K562 (cell line): ENCODE data around the gene FAM83B. TPM values are rescaled to one million over a fixed set of nuclear protein-coding genes. Genes with fewer than 3 reads are reported as not detected.

ENCODE experiments used
- ATAC-seq: fragments of 200-7000 bp; cut with Tn5 transposase; 3 replicates; pipeline ENCODE4 v1.9.1; 2020; ENCODE audit warnings: moderate library complexity
- BruUV-seq: library from RNA; stranded (reverse); fragments of 400-500 nt; replicated peaks from 2 replicates; lab custom pipeline; 2021; lab: Mats Ljungman, UMichigan
- CTCF ChIA-PET: fragments of 300-600 bp; formaldehyde crosslinking; extraction: SDS; loops from one replicate; lab custom pipeline; 2021; ENCODE audit warnings: low intra/inter-chr PET ratio; lab: Yijun Ruan, JAX
- POLR2A ChIA-PET: fragments of 300-600, 350-650 bp; sonication (Branson Sonifier 250); formaldehyde crosslinking; extraction: SDS; loops from one replicate; lab custom pipeline; 2021; ENCODE audit warnings: antibody characterized with exemption, inconsistent platforms; lab: Yijun Ruan, JAX
- DNase-seq, 4 experiments: peaks; one replicate each; pipeline versions ENCODE4 v3.0.0 to v3.0.0-alpha.2; 2011 to 2018; ENCODE audit warnings: low spot score in 3 of 4, mixed read lengths in 3 of 4; ENCODE audit errors: extremely low read depth in 1 of 4
- FAIRE-seq: peaks from 2 replicates; lab custom pipeline; 2011; peaks lifted over from hg19 to GRCh38; lab: Jason Lieb, UNC
- H2AFZ ChIP-seq: 2 replicates; pipeline ENCODE4 v1.6.0; 2011; ENCODE audit warnings: low read depth, low read length, control low read depth, inconsistent platforms
- H3K27ac ChIP-seq: fragments of 200-600 bp; 3 replicates; pipeline ENCODE4 v1.8.0; 2011; ENCODE audit warnings: low read depth, mild to moderate bottlenecking, control low read depth, inconsistent platforms, low read length, moderate library complexity, mixed read lengths; ENCODE audit errors: extremely low read depth
- H3K27me3 ChIP-seq, 2 experiments: fragments of 300-600 bp in 1 of 2; 2 replicates in 1 of 2; 3 replicates in 1 of 2; pipeline versions ENCODE4 v1.6.0 to v1.8.0; 2011; ENCODE audit warnings: inconsistent platforms in 2 of 2, low read length in 2 of 2, mild to moderate bottlenecking in 1 of 2, mixed read lengths in 1 of 2, moderate library complexity in 1 of 2; ENCODE audit not compliant: control insufficient read depth in 2 of 2, insufficient read depth in 2 of 2
- H3K36me3 ChIP-seq: fragments of 300-600 bp; 3 replicates; pipeline ENCODE4 v1.8.0; 2011; ENCODE audit warnings: mild to moderate bottlenecking, low read length, inconsistent platforms; ENCODE audit not compliant: control insufficient read depth, insufficient read depth
- H3K4me1 ChIP-seq, 2 experiments: fragments of 200-600 bp in 1 of 2; replicated peaks in 1 of 2; 2 replicates in 1 of 2; 3 replicates in 1 of 2; pipeline versions ENCODE4 v1.5.1 to v1.8.0; 2011; ENCODE audit warnings: inconsistent platforms in 2 of 2, low read length in 2 of 2, mild to moderate bottlenecking in 1 of 2, mixed read lengths in 1 of 2, moderate library complexity in 1 of 2; ENCODE audit not compliant: control insufficient read depth in 2 of 2, insufficient read depth in 2 of 2
- H3K4me2 ChIP-seq: 2 replicates; pipeline ENCODE4 v1.6.1; 2011; ENCODE audit warnings: low read length, control low read depth, inconsistent platforms, mixed read lengths; ENCODE audit not compliant: insufficient read depth
- H3K4me3 ChIP-seq: fragments of 200-600 bp; sonication (generic), shearing (Covaris generic); 2 replicates; pipeline ENCODE4 v1.5.1; 2016; ENCODE audit warnings: control low read depth, inconsistent platforms
- H3K79me2 ChIP-seq: fragments of 200-600 bp; 3 replicates; pipeline ENCODE4 v1.8.0; 2011; ENCODE audit warnings: low read length, inconsistent platforms; ENCODE audit not compliant: control insufficient read depth, insufficient read depth
- H3K9ac ChIP-seq, 2 experiments: 2 replicates each; pipeline versions ENCODE4 v1.6.0 to v1.6.1; 2011; ENCODE audit warnings: low read depth in 2 of 2, low read length in 2 of 2, control low read depth in 1 of 2, inconsistent platforms in 1 of 2, mild to moderate bottlenecking in 1 of 2, mixed read lengths in 1 of 2; ENCODE audit not compliant: insufficient read depth in 1 of 2
- H3K9me1 ChIP-seq: one replicate; pipeline ENCODE4 v1.6.0; 2011; ENCODE audit warnings: inconsistent platforms, mild to moderate bottlenecking, low read length, moderate library complexity; ENCODE audit not compliant: control insufficient read depth, insufficient read depth
- H3K9me3 ChIP-seq: replicated peaks from 2 replicates; pipeline ENCODE4 v1.5.1; 2011; ENCODE audit warnings: low read depth, low read length, inconsistent platforms; ENCODE audit not compliant: control insufficient read depth, insufficient read depth
- H4K20me1 ChIP-seq: replicated peaks from 2 replicates; pipeline ENCODE4 v1.6.1; 2011; ENCODE audit warnings: low read length, inconsistent platforms, mixed read lengths; ENCODE audit not compliant: control insufficient read depth, insufficient read depth
- CEBPG ChIP-seq, 3 experiments: fragments of 200-800 bp in 1 of 3; sonication (Bioruptor generic) in 1 of 3; sonication (generic) in 1 of 3; formaldehyde crosslinking in 1 of 3; IDR thresholded peaks in 2 of 3; conservative IDR thresholded peaks in 1 of 3; 2 replicates each; pipeline versions ENCODE4 v1.6.1 to v1.8.0; 2016 to 2022; ENCODE audit warnings: missing compliant biosample characterization in 2 of 3, missing genetic modification characterization in 2 of 3, mild to moderate bottlenecking in 1 of 3, missing genetic modification reagents in 1 of 3
- GABPB1 ChIP-seq: sonication (generic); formaldehyde crosslinking; IDR thresholded peaks from 2 replicates; pipeline ENCODE4 v1.8.0; 2022; ENCODE audit warnings: mild to moderate bottlenecking, missing genetic modification reagents
- NR2F6 ChIP-seq: fragments of 450-650 bp; formaldehyde crosslinking; IDR thresholded peaks from 2 replicates; pipeline ENCODE4 v1.4.0; 2020; ENCODE audit warnings: mild to moderate bottlenecking
- SMAD3 ChIP-seq: fragments of 450-650 bp; formaldehyde crosslinking; conservative IDR thresholded peaks from 2 replicates; pipeline ENCODE4 v1.4.0; 2020; ENCODE audit warnings: mild to moderate bottlenecking
- SMARCE1 ChIP-seq: fragments of 450-650 bp; IDR thresholded peaks from 2 replicates; pipeline ENCODE4 v1.7.1; 2016; ENCODE audit warnings: mild to moderate bottlenecking
- WGBS: fragments of 100-300 bp; shearing (Covaris generic); methylation state at CpG from one replicate; pipeline ENCODE4 v1.1.6; 2016; ENCODE audit warnings: low coverage, mixed read lengths; ENCODE audit not compliant: insufficient coverage; ENCODE audit errors: missing lambda C conversion rate; 5-methylcytosine and 5-hydroxymethylcytosine counted together
- in situ Hi-C: fragments of 300-500 bp; cut with MboI; formaldehyde crosslinking; loops from 4 replicates; pipeline ENCODE4 v1.15.0; 2018; ENCODE audit warnings: inconsistent platforms, mixed read lengths
- intact Hi-C: fragments of 100-400 bp; cut with micrococcal nuclease; formaldehyde crosslinking; loops from 2 replicates; pipeline ENCODE4 v1.14.2; 2022
- polyA plus RNA-seq, 8 experiments: library from polyadenylated mRNA; depleted of rRNA in 4 of 8; stranded (reverse) in 5 of 8; unstranded in 3 of 8; fragments of >200 nt; fragmentation: Nextera tagmentation in 2 of 8; fragmentation: Illumina TruSeq in 1 of 8; extraction: Ambion mirVana in 2 of 8; extraction: Trizol in 1 of 8; gene quantifications; 2 replicates each; pipeline versions ENCODE4 v1.2.1 to v1.2.3, GENCODE V29; 2011 to 2014; ENCODE audit warnings: inconsistent platforms in 1 of 8, missing spikeins in 1 of 8
- total RNA-seq, 7 experiments: library from RNA; depleted of rRNA in 6 of 7; stranded (reverse); fragments of >200 nt in 6 of 7; fragmentation: Illumina TruSeq in 2 of 7; extraction: Trizol in 2 of 7; gene quantifications; 2 replicates each; pipeline versions ENCODE4 v1.2.1 to v1.2.3, GENCODE V29; 2011 to 2021; ENCODE audit warnings: low replicate concordance in 1 of 7

Gene FAM83B
- total and polyA plus RNA-seq, 9 of the 15 experiments (the other 6 are each of a cell fraction or from before 2014, with no cell fraction given), result not detected

DNA sequence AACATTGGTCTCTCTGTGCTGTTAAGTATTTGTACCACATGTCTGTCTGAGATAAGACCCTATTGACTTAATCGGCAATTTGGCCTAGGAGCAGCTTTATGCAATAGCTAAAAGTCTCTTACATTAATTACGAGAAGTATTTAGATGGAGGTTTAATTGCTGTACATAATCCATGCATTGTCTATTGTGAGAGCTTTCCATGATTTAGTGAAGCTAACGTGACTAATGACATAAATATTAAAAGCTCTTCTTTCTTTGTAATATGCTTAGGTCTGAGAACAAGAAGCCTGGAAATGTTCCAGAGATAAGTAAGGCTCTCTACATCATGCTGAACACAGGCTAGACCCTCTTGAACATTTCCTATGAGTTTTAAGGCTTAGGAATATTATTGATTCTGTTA lies 32.7 kb upstream of the FAM83B start:
- no peak for ATAC-seq
- no peak for FAIRE-seq

DNA sequence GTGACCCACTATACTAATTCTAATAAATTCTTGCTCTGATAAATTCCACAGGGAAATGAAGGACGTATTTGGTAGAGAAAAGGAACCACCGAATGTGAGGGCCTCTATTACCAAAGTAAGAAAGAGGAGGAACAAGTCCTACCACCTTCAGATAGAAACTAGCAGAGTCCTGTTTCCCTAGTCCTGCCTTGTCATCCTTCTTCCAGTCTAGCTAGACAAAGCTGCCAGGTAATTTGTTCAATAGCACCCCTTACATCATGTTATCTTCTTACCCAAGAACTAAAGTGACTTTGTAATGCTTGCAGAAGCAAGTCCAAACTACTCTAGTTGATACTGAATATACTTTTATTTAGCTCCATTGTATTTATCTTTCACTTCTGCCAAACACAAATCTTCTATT lies 29.3 kb upstream of the FAM83B start:
- ChIA-PET CTCF (interaction anchor here (0.5 to 0.6 kb wide), 2 partner anchors 9 to 118 kb away, joined by 3 read pairs; no protein-coding TSS in a partner anchor), POLR2A (no interaction called here)
- H3K27ac ChIP-seq, result no peak overlapping the region
- ATAC-seq (no peak), FAIRE-seq (no peak), DNase-seq (no peak)
- in situ Hi-C loops, result no loop called here
- H3K4me3 ChIP-seq, result no peak overlapping the region
- intact Hi-C loops, result no loop called here
- H4K20me1 ChIP-seq, result no peaks in the 10 kb centered on the region
- H3K4me2 ChIP-seq, result no peak overlapping the region
- no peaks in the 10 kb centered on the region for H3K79me2 ChIP-seq
- TF ChIP-seq NR2F6 (CRISPR knock-in tag), result no peak
- 0% methylated on average over 2 of the region's 2 CpGs for WGBS
- H3K27me3 ChIP-seq, result no peaks in the 10 kb centered on the region
- no peaks in the 10 kb centered on the region for H3K9me1 ChIP-seq
- no peaks in the 10 kb centered on the region for H3K36me3 ChIP-seq
- H3K4me1 ChIP-seq, result no peaks in the 10 kb centered on the region
- H3K9ac ChIP-seq, result no peak overlapping the region
- H2AFZ ChIP-seq, result no peak overlapping the region
- H3K9me3 ChIP-seq, result no peaks in the 10 kb centered on the region
- BruUV-seq, result no TSS peak

More for the DNA sequence above, 32.7 kb upstream of the FAM83B start:
- H3K9ac ChIP-seq, result no peak overlapping the region
- no peak overlapping the region for H3K4me2 ChIP-seq
- ChIA-PET POLR2A (no interaction called here), CTCF (no interaction called here)
- no peaks in the 10 kb centered on the region for H3K9me3 ChIP-seq
- BruUV-seq, result no TSS peak
- no peak overlapping the region for H2AFZ ChIP-seq
- no peak for DNase-seq
- no peaks in the 10 kb centered on the region for H4K20me1 ChIP-seq
- H3K27me3 ChIP-seq, result no peaks in the 10 kb centered on the region
- TF ChIP-seq CEBPG (CRISPR knock-in tag; IDR thresholded peaks at IDR 0.05) (no peak), CEBPG (tag; conservative IDR thresholded peaks at IDR 0.05 in 1 of 2, IDR thresholded peaks at IDR 0.05 in 1 of 2) (no peak), SMARCE1 (no peak), SMAD3 (no peak), GABPB1 (CRISPR knock-in tag) (no peak)
- H3K79me2 ChIP-seq, result no peaks in the 10 kb centered on the region
- H3K4me3 ChIP-seq, result no peak overlapping the region
- WGBS, result 2% methylated on average over 3 of the region's 3 CpGs
- H3K27ac ChIP-seq, result no peak overlapping the region
- no peaks in the 10 kb centered on the region for H3K9me1 ChIP-seq
- H3K36me3 ChIP-seq, result no peaks in the 10 kb centered on the region
- in situ Hi-C loops, result no loop called here
- no peaks in the 10 kb centered on the region for H3K4me1 ChIP-seq
- intact Hi-C loops, result no loop called here
